Thoracic aorta (tissue), 2 donors: ENCODE results near the gene MYO9A. TPM values are rescaled to one million over a fixed set of nuclear protein-coding genes. Genes with fewer than 3 reads are reported as not detected.

Experiments
- ATAC-seq: fragments of 150-250 bp; one replicate; pipeline ENCODE4 v1.8.0; 2017; ENCODE audit warnings: low read depth; ENCODE audit not compliant: insufficient number of reproducible peaks, low FRiP score
- DNase-seq: peaks from one replicate; pipeline ENCODE4 v3.0.0-alpha.2; 2020; ENCODE audit warnings: low spot score
- H3K27ac ChIP-seq, 2 donors: fragments of 200-600 bp; sonication (generic); 1 replicate in 1 of 2; 2 replicates in 1 of 2; pipeline ENCODE4 v1.5.1; 2016; ENCODE audit warnings: mild to moderate bottlenecking in 2 of 2, moderate library complexity in 2 of 2
- H3K27me3 ChIP-seq: fragments of 200-600 bp; sonication (generic); replicated peaks from 2 replicates; pipeline ENCODE4 v1.6.0; 2016; ENCODE audit warnings: mild to moderate bottlenecking; ENCODE audit not compliant: insufficient read depth
- H3K36me3 ChIP-seq: fragments of 200-600 bp; sonication (generic); one replicate; pipeline ENCODE4 v1.5.1; 2016
- H3K4me1 ChIP-seq, 2 donors: fragments of 200-600 bp; sonication (generic); 1 replicate in 1 of 2; 2 replicates in 1 of 2; pipeline versions ENCODE4 v1.5.1 to v1.6.0; 2016; ENCODE audit warnings: low read depth in 2 of 2, mild to moderate bottlenecking in 1 of 2; ENCODE audit not compliant: control insufficient read depth in 1 of 2
- H3K4me3 ChIP-seq: fragments of 200-600 bp; sonication (generic); 2 replicates; pipeline ENCODE4 v1.5.1; 2016; ENCODE audit warnings: mild to moderate bottlenecking
- H3K9me3 ChIP-seq: fragments of 200-600 bp; sonication (generic); 2 replicates; pipeline ENCODE4 v1.5.1; 2016
- CTCF ChIP-seq: fragments of 200-600 bp; sonication (generic); IDR thresholded peaks from one replicate; pipeline ENCODE4 v1.5.1; 2019; ENCODE audit warnings: antibody characterized with exemption
- total RNA-seq, 2 donors: library from RNA; depleted of rRNA; stranded (reverse); fragments of >200 nt; gene quantifications; one replicate each; pipeline versions ENCODE4 v1.1.0 to v1.2.3, GENCODE V29; 2016

The MYO9A gene
- total RNA-seq, 2 donors from 2014 or later, result 48.2 to 57.4 TPM

GRCh38 chr15:72086920-72087648, 30.9 kb downstream of the MYO9A start:
- no peaks in the 10 kb centered on the region for H3K4me1 ChIP-seq
- TF ChIP-seq CTCF, result no peak
- no peak overlapping the region for H3K4me3 ChIP-seq
- H3K27me3 ChIP-seq, result no peaks in the 10 kb centered on the region
- H3K27ac ChIP-seq, result no peak overlapping the region
- DNase-seq (no peak), ATAC-seq (no peak)
- no peaks in the 10 kb centered on the region for H3K9me3 ChIP-seq
- no peaks in the 10 kb centered on the region for H3K36me3 ChIP-seq

DNA sequence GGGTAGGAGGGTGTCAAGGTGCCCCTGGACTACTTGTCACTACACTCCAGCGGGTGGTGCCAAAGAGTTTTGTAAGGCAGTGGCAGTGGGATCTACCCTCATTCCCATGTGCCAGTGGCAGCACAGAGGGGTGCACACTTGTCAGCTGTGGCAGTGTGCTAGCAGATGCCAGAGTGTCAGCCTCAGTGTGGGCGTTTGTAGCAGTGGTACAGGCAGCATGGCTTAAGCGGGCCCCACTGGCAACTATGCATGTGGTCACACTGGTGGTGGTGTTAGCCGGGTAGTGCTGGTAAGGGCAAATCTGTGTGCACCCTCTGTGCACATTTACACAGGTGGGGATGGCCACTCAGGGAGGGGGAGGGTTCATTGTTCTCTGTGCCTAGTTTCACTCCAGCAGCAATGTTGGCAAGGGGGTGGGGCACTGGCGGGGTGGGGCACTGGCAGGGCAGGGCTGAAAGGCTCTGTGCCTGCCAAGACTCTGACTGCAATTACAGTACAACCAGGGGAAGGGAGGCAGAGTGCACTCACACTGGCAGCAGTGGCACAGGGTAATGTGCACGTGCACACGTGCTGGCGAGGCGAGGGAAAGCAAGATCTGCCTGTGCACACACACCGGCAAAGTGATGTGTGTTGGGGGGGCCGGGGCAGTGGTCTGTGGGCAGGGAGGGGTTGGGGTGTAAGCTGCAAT, 31.8 kb downstream of the MYO9A start:
- Histone ChIP-seq H3K4me3 (no peak overlapping the region), H3K27ac (no peak overlapping the region), H3K36me3 (no peaks in the 10 kb centered on the region), H3K9me3 (no peaks in the 10 kb centered on the region), H3K27me3 (no peaks in the 10 kb centered on the region), H3K4me1 (no peaks in the 10 kb centered on the region)
- DNase-seq (no peak), ATAC-seq (no peak)
- no peak for TF ChIP-seq CTCF

- no peaks in the 10 kb centered on the region for H3K9me3 ChIP-seq
- DNase-seq, result no peak
- H3K4me1 ChIP-seq, result peaks cover 0 to 5% of the 10 kb centered on the region in 2 donors
- no peak for TF ChIP-seq CTCF
- ATAC-seq, result no peak
- H3K27ac ChIP-seq, result no peak overlapping the region
- H3K4me3 ChIP-seq, result no peak overlapping the region
- no peaks in the 10 kb centered on the region for H3K36me3 ChIP-seq
- H3K27me3 ChIP-seq, result no peaks in the 10 kb centered on the region
Measured at GRCh38 chr15:72082176-72082575, 35.8 kb downstream of the MYO9A start.

DNA sequence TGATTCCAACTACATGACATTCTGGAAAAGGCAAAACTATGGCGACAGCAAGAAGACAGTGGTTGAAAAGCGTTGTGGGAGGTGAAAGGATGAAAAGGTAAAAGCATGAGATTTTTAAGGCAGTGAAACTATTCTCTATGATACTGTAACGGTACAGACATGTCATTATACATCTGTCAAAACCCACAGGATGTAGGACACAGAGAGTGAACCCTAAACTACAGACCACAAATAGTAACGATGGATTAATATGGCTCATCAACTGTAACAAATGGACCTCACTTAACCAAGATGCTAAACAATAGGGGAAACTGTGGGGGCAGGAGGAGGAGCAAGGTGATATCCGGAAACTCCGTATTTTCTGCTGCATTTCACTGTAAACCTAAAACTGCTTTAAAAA, 39.1 kb downstream of the MYO9A start:
- TF ChIP-seq CTCF, result no peak
- no peak for DNase-seq
- Histone ChIP-seq H3K9me3 (no peaks in the 10 kb centered on the region), H3K4me1 (peaks cover 0 to 9% of the 10 kb centered on the region in 2 donors), H3K36me3 (no peaks in the 10 kb centered on the region), H3K27me3 (no peaks in the 10 kb centered on the region), H3K27ac (no peak overlapping the region), H3K4me3 (no peak overlapping the region)
- ATAC-seq, result no peak

GRCh38 chr15:72077950-72078349, 40.0 kb downstream of the MYO9A start:
- no peak for TF ChIP-seq CTCF
- Histone ChIP-seq H3K9me3 (no peaks in the 10 kb centered on the region), H3K4me1 (peaks cover 0 to 9% of the 10 kb centered on the region in 2 donors), H3K27ac (no peak overlapping the region), H3K4me3 (no peak overlapping the region), H3K36me3 (no peaks in the 10 kb centered on the region), H3K27me3 (no peaks in the 10 kb centered on the region)
- no peak for ATAC-seq
- DNase-seq, result no peak
